CMK (cell line): ENCODE measurements around the gene KCNK1.

Source experiments
- DNase-seq: peaks from one replicate; pipeline ENCODE4 v3.0.0-alpha.2; 2010; ENCODE audit warnings: low read depth

The KCNK1 gene

DNA sequence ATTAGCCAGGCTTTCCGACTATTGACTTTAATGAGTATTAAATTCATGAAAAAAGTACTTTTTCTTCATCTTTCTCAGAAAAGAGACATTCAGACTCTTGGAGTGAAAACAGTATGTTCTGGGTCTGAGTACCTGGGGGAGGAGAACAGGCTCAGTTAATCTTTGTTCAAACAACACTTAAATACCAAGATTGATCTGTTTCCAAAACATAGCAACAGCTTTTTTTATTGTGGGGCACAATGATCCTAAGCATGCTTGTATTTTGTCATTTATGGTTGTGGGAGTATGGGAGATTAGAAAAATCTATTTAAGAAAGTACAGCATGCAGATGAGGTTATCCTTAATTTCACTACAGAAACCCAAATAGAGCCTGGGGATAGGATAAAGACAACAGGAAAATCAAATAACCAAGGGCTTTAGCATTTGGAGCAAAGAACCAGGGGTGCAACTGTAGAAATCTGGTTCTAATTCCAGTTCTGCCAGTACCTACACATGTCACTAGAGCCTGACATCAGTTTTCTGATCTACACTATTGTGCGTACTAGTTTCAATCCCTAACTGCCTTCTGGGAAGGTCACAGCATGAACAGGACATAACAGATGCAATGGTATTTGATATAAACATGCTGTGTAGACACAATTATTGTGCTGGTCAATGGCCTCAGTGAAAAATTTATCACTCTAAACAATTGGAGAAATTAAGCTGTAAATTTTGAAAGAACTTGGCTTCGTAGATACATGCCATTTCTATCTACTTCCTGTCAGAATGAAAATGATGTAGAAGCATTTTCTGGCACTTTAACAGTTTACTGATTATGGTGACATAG, 91.2 kb downstream of the KCNK1 start:
- no peak for DNase-seq

DNA sequence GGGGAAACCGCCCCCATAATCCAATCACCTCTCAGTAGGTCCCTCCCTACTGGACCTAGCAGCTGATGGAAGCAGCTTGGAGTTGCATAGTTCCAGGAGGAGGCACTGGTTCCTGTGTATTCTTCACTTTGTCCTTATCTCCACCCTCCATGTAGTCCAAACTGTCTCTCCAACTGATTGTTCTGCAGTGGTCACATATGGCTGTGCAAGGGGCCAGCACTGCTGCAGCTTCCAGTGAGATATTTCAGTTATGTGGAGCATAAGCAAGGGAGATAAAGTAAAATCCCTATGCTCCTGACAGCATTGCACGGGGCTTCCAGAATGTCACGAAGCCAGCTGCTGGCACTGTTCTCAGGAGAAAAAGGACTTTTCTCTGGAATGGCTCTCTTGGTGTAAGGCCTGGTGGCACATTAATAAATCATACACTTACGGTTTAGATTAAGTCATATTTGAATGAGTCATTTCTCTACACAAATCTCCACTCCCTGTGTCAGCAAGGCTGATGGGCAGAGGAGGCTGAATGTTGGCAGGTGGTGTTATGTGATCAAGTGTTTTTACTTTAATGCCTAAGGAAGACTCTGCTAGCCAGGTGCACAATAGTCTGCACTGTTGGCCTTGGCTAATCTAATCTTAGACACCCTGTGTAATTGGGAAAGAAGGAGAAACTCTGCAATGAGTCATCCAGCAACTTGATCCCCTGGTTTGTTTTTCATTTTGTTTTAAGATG, 93.4 kb downstream of the KCNK1 start:
- no peak for DNase-seq

DNA sequence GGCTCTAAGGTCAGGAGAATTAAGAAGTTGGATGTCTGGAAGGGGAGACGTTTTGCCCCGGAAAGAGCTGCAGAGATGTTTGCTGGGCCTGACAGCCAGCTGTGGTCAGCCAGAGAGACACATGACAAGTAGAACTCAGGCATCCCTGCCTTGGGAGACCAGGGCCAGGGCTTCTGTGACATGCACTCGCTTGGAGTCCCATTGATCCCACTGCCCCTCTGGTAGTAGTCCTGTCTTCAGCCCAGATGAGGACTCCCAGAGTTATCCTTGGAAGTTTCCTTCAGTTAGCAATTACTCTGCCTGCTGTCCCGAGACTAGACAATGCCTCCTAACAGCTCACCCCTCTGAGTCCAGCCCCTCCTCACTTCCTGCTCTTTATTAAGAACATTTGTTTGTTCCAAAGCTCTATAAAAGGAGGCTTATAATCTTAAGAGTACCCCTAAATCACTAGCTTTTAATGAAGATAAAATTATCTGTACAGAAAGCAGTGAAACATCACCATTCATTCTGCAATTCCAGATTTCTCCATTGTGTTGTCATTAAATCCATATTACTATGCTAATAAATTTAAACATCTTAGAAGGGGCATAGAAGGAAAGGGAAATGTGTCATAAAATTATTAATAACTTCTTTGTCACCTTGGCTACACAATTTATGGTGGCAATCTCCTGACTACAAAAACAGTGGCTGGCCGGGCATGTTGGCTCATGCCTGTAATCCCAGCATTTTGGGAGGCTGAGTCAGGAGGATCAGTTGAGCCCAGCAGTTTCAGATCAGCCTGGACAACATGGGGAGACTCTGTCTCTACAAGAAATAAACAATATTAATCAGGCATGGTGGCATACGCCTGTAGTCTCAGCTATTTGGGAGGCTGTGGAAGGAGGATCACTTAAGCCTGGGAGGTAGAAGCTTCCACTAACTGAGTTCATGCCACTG, 94.2 kb downstream of the KCNK1 start:
- DNase-seq: no peak

DNA sequence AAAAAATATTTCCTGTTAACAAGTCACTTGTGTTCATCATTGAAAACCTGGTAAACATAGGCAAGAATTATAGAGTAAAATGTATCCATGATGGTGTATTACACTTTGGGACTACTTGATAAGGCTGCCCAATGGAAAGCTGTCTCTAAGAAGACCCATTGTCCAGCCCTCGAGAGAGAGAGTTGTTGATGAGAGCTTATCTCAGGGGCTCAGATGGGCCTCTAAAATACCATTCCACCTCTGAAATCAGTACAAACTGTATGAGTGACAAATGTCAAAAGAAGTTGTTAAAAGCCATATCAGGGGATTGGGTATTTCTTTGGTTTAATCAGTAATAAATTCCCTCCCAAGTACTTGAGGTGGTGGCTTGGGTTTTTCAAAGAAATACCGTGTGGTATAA, 96.1 kb downstream of the KCNK1 start:
- no peak for DNase-seq

DNA sequence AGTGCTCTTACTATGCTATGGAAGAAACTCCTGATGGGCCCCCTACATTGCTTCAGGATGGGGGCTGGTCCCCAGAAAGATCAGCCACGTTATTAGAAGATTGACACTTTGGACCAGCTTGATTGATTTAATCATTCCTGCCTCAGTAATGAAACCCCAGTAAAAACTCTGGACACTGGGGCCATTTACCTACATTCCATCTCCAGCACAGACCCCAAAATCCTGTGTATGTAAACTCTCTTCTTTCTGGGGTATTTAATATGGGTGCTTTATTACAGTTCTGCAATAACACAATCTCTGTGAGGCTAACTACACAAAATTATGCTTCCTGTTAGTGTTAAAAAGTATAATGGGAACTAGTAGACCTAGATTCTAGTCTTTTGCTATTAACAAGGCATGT, 96.6 kb downstream of the KCNK1 start:
- no peak for DNase-seq

DNA sequence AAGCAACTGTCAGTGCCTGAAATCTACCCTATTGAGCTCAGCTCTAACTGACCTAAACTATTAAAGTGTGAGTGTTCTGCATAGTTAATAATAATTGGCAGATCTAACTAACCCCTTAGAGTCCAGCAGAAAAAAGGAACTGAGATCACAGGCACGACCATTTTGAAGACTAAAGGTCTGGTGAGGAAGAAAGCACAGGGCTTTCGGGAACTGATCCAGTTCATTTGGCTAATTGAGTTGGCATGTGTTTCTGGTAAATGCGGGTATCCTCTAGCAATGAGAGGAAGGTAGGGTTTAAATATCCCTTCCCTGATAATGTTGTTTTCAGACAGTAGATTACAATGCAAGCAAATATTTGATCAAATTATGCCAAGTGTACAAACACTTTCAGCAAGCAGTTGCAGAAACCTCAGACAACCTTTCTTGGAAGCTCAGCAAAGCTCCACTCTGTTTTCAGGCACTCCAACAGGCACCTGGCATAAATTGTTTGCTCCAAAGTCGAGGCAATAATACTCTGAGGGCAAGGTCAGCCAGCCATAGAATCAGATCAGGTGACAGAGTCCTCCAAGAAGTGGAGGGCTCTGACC, 100.8 kb downstream of the KCNK1 start:
- DNase-seq: no peak

DNA sequence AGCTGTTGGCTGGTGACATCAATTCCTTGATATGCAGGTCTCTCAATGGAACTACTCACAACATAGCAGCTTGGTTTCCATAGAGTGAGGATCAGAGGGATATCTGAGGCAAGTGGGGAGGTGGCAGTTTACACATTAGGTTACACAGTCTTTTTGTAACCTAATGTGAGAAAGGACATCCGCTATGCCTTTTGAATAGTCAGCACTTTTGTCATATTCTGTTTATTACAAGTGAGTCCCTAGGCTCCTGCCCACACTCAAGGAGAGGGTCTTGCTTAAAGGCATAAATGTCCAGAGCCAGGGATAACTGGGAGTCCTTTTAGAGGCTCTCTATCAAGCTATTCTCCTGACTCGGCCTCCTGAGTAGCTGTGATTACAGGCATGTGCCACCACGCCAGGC, 104.2 kb downstream of the KCNK1 start:
- DNase-seq: no peak

DNA sequence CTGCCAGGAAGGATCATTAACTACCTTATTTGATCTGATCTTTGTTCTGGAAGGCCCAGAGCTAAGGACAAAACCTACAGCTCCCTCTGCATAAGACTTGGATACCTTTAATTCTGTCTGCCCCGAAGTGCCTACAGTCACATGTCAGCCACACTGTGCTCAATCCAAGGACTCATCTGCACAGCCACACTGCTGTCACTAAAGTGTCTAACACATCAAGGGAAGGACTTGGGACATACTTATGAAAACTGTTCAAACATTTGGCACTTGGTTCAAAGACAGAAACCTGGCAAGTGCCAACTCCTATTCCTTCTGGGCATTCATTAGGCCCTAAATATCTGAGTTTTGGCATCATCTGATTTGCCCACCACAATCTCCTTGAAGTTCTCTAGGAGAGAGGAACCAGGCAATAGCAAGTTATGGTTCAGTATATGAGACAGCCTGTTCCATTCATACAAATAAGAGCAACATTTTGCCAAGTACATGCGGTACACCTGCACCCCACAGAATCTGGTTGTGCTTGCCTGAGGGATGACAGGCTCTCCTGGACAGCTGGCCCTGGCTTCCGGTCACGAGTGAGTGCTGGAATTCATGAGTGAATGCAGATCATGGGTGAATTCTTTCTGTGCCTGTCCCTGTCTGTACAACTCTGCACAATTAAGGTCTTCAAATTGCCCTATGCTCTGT, 105.9 kb downstream of the KCNK1 start:
- no peak for DNase-seq

DNA sequence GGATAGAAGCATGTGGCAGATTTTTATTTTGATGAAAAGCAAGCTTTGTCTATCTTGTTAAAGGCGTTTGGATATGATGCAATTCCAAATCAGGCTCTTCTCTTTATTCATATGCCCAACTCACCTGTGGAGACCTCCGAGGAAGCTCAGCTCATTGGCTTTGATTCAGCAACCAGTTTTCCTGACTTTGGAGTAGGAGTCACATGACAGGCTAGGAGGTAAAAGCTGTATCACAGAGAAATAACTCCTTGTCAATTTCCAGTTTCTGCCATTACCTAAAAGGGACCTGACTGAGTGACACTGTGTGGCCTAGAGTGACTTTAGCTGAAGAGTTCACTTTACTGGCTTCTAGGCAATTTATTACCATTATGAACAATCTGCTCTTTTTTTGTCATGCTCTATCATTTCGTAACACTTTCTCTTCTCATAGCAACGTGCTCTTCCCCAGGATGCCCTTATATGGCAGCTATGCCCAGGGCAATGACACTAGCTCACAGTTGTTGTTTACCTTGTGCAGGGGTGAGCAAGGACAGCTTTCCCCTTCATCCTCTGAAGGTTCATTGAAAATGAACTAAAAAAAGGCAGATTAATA, 107.2 kb downstream of the KCNK1 start:
- DNase-seq: no peak
